Measurements from ENCODE around the gene DYNLT4. TPM values are rescaled to one million over a fixed set of nuclear protein-coding genes. Genes with fewer than 3 reads are reported as not detected.

DYNLT4 gene
- total and polyA plus RNA-seq, 2 of the 13 experiments (the other 11 are each of a cell fraction or from before 2014, with no cell fraction given), result 0.77 TPM; not detected in 1

DNA sequence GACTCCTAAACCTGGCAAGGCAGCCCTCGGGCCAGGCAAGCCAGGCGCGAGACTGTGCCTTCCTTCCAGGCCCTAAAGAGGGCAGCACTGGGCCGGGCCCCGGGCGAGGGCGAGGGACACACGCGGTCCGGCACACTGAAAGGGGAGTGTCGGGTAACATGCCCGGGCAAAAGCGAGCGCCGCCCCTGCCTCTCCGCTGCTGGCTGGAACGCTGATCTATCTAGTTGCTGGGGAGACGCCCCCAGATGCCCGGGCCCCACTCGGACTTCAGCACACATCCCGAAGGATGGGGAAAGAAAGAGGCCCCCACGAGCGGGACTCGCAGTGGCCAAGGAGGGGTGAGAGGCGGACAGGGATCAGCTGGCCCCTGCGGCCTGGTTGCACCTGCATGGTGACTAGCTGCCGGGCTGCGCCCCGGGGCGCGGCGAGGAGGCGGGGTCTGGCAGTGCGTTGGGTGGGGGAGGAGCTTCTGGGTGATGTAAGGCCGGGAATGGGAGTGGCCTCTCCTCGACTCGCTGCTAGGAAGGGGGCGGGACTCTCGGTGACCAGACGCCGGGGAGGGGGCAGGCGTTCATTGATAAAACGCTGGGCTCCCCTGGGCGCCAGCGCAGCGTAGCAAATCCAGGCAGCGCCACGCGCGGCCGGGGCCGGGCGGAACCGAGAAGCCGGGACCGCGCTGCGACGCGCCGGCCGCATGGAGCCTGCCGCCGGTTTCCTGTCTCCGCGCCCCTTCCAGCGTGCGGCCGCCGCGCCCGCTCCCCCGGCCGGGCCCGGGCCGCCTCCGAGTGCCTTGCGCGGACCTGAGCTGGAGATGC, 7.2 kb downstream of the DYNLT4 start, which contains the start of gene PLK3:
Gene PLK3 (plus strand): TSS at position 608 of the 815 bp plus-strand sequence. CDS start 87 bp downstream, at position 695.
- ChIA-PET POLR2A (interaction anchor here (0.7 to 6.7 kb wide), 31 partner anchors 9 to 743 kb away, joined by 3 to 237 read pairs (median 6); partner anchors contain the start of genes BEST4, BTBD19, DYNLT4 and MUTYH), CTCF (ENCODE audit: low intra/inter-chr PET ratio, low total read pairs) (interaction anchor here (1.2 to 1.6 kb wide), 2 partner anchors 11 to 36 kb away, joined by 3 to 4 read pairs; no protein-coding TSS in a partner anchor)
- Histone ChIP-seq H2AFZ (ENCODE audit: low read length) (no peak within 1 kb of the TSS), H3K27ac (ENCODE audit: extremely low read length, insufficient read depth, low read length) (peak within 1 kb of the TSS; percentile 94), H4K20me1 (ENCODE audit: insufficient read depth, low read length) (0 out of 2 replicates have a peak, but pooled peaks cover 7% of the 10 kb centered on the region), H3K27me3 (ENCODE audit: control insufficient read depth in 1 of 2, insufficient read depth in 2 of 2, low read length in 2 of 2) (no peaks in the 10 kb centered on the region), H3K4me1 (ENCODE audit: insufficient read depth, low read length) (peaks cover 44% of the 10 kb centered on the region), H3K4me2 (ENCODE audit: low read depth, low read length) (peak within 1 kb of the TSS; percentile 97), H3K79me2 (ENCODE audit: insufficient read depth, low read length) (peaks cover 17% of the 10 kb centered on the region), H3K9ac (ENCODE audit: insufficient read depth, low read depth, low read length) (peak within 1 kb of the TSS; percentile 89), H3K36me3 (replicated peaks in 1 of 2; ENCODE audit: control insufficient read depth in 1 of 2, insufficient read depth in 2 of 2, low read length in 2 of 2) (peaks cover 6 to 27% of the 10 kb centered on the region in 2 experiments; a peak in 4 of 5 replicates), H3K4me3 (replicated peaks in 1 of 3; ENCODE audit: insufficient read depth in 1 of 3, low read depth in 2 of 3, low read length in 3 of 3) (peak within 1 kb of the TSS; percentile 69 to 91 (median 90)), H3K9me3 (ENCODE audit: low read length) (no peaks in the 10 kb centered on the region)
- FAIRE-seq (peak; percentile 80), DNase-seq (ENCODE audit: low spot score) (peak; percentile 92), ATAC-seq (peak; percentile 86)
- in situ Hi-C loops (cut with HindIII; ENCODE audit: extremely low pct_ligation_motif_present, low pct_unique_long_range_greater_than_20kb), result no loop called here
- intact Hi-C loops (cut with micrococcal nuclease; ENCODE audit: unreplicated experiment), result no loop called here
- BruUV-seq (replicated peaks), result no TSS peak
- WGBS (ENCODE audit: low lambda C conversion rate), result 0% methylated on average over 29 of the region's 79 CpGs
- TF ChIP-seq GABPB1 (CRISPR knock-in tag; IDR thresholded peaks at IDR 0.05) (peak; percentile 70; the same call in 1 of the 2 replicates), ZNF160 (CRISPR knock-in tag; IDR thresholded peaks at IDR 0.05) (no peak; the same call in 1 of the 2 replicates), TBX2 (CRISPR knock-in tag; IDR thresholded peaks at IDR 0.05; ENCODE audit: borderline replicate concordance) (peak; percentile 88), ZNF263 (CRISPR knock-in tag; IDR thresholded peaks at IDR 0.05) (no peak), SP1 (IDR thresholded peaks at IDR 0.05) (no peak), SP1 (CRISPR knock-in tag; IDR thresholded peaks at IDR 0.05) (peak; percentile 41), ARID2 (CRISPR knock-in tag; IDR thresholded peaks at IDR 0.05; ENCODE audit: borderline replicate concordance) (no peak), NR2F1 (CRISPR knock-in tag; IDR thresholded peaks at IDR 0.05) (no peak), ETV6 (CRISPR knock-in tag; conservative IDR thresholded peaks at IDR 0.05) (no peak), SIX1 (CRISPR knock-in tag; IDR thresholded peaks at IDR 0.05; ENCODE audit: borderline replicate concordance) (peak; percentile 78), SRSF9 (IDR thresholded peaks at IDR 0.05; ENCODE audit: borderline replicate concordance, insufficient read depth, low read depth, low read length, poor library complexity, severe bottlenecking) (no peak), ZNF530 (CRISPR knock-in tag; IDR thresholded peaks at IDR 0.05; ENCODE audit: low read depth) (no peak), TBX3 (IDR thresholded peaks at IDR 0.05; ENCODE audit: borderline replicate concordance) (peak; percentile 51; the same call in 1 of the 2 replicates), ZNF629 (CRISPR knock-in tag; conservative IDR thresholded peaks at IDR 0.05) (no peak), ZNF615 (CRISPR knock-in tag; IDR thresholded peaks at IDR 0.05; ENCODE audit: borderline replicate concordance) (peak; percentile 78; the same call in 1 of the 2 replicates), KDM5A (IDR thresholded peaks at IDR 0.05; ENCODE audit: borderline replicate concordance, low read length) (peak; percentile 50; the same call in 1 of the 2 replicates), SATB2 (CRISPR knock-in tag; IDR thresholded peaks at IDR 0.05) (no peak), ZNF546 (CRISPR knock-in tag; conservative IDR thresholded peaks at IDR 0.05) (peak; percentile 87; the same call in 1 of the 2 replicates)
- TF ChIP-seq, protein P1, sequence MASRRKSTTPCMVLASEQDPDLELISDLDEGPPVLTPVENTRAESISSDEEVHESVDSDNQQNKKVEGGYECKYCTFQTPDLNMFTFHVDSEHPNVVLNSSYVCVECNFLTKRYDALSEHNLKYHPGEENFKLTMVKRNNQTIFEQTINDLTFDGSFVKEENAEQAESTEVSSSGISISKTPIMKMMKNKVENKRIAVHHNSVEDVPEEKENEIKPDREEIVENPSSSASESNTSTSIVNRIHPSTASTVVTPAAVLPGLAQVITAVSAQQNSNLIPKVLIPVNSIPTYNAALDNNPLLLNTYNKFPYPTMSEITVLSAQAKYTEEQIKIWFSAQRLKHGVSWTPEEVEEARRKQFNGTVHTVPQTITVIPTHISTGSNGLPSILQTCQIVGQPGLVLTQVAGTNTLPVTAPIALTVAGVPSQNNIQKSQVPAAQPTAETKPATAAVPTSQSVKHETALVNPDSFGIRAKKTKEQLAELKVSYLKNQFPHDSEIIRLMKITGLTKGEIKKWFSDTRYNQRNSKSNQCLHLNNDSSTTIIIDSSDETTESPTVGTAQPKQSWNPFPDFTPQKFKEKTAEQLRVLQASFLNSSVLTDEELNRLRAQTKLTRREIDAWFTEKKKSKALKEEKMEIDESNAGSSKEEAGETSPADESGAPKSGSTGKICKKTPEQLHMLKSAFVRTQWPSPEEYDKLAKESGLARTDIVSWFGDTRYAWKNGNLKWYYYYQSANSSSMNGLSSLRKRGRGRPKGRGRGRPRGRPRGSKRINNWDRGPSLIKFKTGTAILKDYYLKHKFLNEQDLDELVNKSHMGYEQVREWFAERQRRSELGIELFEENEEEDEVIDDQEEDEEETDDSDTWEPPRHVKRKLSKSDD (CRISPR knock-in tag; IDR thresholded peaks at IDR 0.05; ENCODE audit: low read depth), result no peak
- TF ChIP-seq, protein P2, sequence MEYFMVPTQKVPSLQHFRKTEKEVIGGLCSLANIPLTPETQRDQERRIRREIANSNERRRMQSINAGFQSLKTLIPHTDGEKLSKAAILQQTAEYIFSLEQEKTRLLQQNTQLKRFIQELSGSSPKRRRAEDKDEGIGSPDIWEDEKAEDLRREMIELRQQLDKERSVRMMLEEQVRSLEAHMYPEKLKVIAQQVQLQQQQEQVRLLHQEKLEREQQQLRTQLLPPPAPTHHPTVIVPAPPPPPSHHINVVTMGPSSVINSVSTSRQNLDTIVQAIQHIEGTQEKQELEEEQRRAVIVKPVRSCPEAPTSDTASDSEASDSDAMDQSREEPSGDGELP (IDR thresholded peaks at IDR 0.05; ENCODE audit: borderline replicate concordance, low read depth), result peak; percentile 96
